Loucy (cell line): Measurements from ENCODE around the gene SERTAD1.

Experiments
- H2AFZ ChIP-seq: fragments of 200-600 bp; sonication (generic); 2 replicates; pipeline ENCODE4 v1.6.0; 2016; ENCODE audit warnings: antibody characterized with exemption, mild to moderate bottlenecking, low read length, moderate library complexity
- H3F3A ChIP-seq: fragments of 200-600 bp; 2 replicates; pipeline ENCODE4 v1.6.0; 2016; ENCODE audit warnings: antibody characterized with exemption, low read depth, mild to moderate bottlenecking
- H3K27me3 ChIP-seq: fragments of 200-600 bp; sonication (generic); 2 replicates; pipeline ENCODE4 v1.6.1; 2014; ENCODE audit warnings: low read length, mild to moderate bottlenecking; ENCODE audit not compliant: insufficient read depth, poor library complexity, severe bottlenecking
- H3K36me3 ChIP-seq: fragments of 200-600 bp; sonication (generic); 2 replicates; pipeline ENCODE4 v1.6.1; 2016; ENCODE audit warnings: low read length; ENCODE audit not compliant: insufficient read depth
- H3K4me1 ChIP-seq: fragments of 200-600 bp; sonication (generic); 2 replicates; pipeline ENCODE4 v1.5.1; 2014; ENCODE audit warnings: low read length, mild to moderate bottlenecking; ENCODE audit not compliant: insufficient read depth, poor library complexity, severe bottlenecking
- H3K4me2 ChIP-seq: fragments of 200-600 bp; sonication (generic); 2 replicates; pipeline ENCODE4 v1.6.0; 2014; ENCODE audit warnings: antibody characterized with exemption, low read length, low read depth, mild to moderate bottlenecking; ENCODE audit not compliant: poor library complexity, severe bottlenecking
- H3K4me3 ChIP-seq: fragments of 200-600 bp; sonication (generic); 2 replicates; pipeline ENCODE4 v1.5.1; 2014; ENCODE audit warnings: low read length, mild to moderate bottlenecking, mixed read lengths; ENCODE audit not compliant: poor library complexity, severe bottlenecking
- H3K79me2 ChIP-seq: fragments of 200-600 bp; sonication (generic); 2 replicates; pipeline ENCODE4 v1.6.1; 2014; ENCODE audit warnings: low read length; ENCODE audit not compliant: insufficient read depth
- H3K9ac ChIP-seq: fragments of 200-600 bp; sonication (generic); 2 replicates; pipeline ENCODE4 v1.6.0; 2014; ENCODE audit warnings: mild to moderate bottlenecking, low read depth, low read length, moderate library complexity; ENCODE audit not compliant: poor library complexity, severe bottlenecking
- H3K9me2 ChIP-seq: fragments of 200-600 bp; sonication (generic); replicated peaks from 2 replicates; pipeline ENCODE4 v1.6.1; 2016; ENCODE audit warnings: low read depth, low read length, mixed read lengths
- H3K9me3 ChIP-seq: fragments of 200-600 bp; sonication (generic); 2 replicates; pipeline ENCODE4 v1.6.1; 2014; ENCODE audit warnings: mild to moderate bottlenecking, antibody characterized with exemption, low read length, low read depth; ENCODE audit not compliant: insufficient read depth
- H4K20me1 ChIP-seq: fragments of 200-600 bp; sonication (generic); 2 replicates; pipeline ENCODE4 v1.6.0; 2014; ENCODE audit warnings: antibody characterized with exemption, low read length, mild to moderate bottlenecking; ENCODE audit not compliant: insufficient read depth, poor library complexity, severe bottlenecking
- EZH2phosphoT487 ChIP-seq: fragments of 200-600 bp; IDR thresholded peaks from 2 replicates; pipeline ENCODE4 v1.6.1; 2018; ENCODE audit warnings: antibody characterized with exemption, mild to moderate bottlenecking, moderate library complexity, borderline replicate concordance
- TF ChIP-seq, protein P1 (sequence below): fragments of 200-600 bp; sonication (generic); conservative IDR thresholded peaks from 2 replicates; pipeline ENCODE4 v1.5.1; 2014; ENCODE audit warnings: mild to moderate bottlenecking, antibody characterized with exemption, low read length

The SERTAD1 gene

GRCh38 chr19:40415768-40416167, 10.0 kb downstream of the SERTAD1 start:
- Histone ChIP-seq H2AFZ (no peak overlapping the region), H3K4me1 (peaks cover 7% of the 10 kb centered on the region), H3K79me2 (no peaks in the 10 kb centered on the region), H3K27me3 (no peaks in the 10 kb centered on the region), H3F3A (no peaks in the 10 kb centered on the region), H3K4me3 (no peak overlapping the region), H4K20me1 (no peaks in the 10 kb centered on the region), H3K36me3 (no peaks in the 10 kb centered on the region), H3K9me2 (no peaks in the 10 kb centered on the region), H3K9ac (no peak overlapping the region), H3K9me3 (no peaks in the 10 kb centered on the region), H3K4me2 (no peak overlapping the region)
- TF ChIP-seq EZH2phosphoT487, result no peak
- TF ChIP-seq, protein P1, sequence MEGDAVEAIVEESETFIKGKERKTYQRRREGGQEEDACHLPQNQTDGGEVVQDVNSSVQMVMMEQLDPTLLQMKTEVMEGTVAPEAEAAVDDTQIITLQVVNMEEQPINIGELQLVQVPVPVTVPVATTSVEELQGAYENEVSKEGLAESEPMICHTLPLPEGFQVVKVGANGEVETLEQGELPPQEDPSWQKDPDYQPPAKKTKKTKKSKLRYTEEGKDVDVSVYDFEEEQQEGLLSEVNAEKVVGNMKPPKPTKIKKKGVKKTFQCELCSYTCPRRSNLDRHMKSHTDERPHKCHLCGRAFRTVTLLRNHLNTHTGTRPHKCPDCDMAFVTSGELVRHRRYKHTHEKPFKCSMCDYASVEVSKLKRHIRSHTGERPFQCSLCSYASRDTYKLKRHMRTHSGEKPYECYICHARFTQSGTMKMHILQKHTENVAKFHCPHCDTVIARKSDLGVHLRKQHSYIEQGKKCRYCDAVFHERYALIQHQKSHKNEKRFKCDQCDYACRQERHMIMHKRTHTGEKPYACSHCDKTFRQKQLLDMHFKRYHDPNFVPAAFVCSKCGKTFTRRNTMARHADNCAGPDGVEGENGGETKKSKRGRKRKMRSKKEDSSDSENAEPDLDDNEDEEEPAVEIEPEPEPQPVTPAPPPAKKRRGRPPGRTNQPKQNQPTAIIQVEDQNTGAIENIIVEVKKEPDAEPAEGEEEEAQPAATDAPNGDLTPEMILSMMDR, result no peak

- H3K9me3 ChIP-seq, result no peaks in the 10 kb centered on the region
- no peaks in the 10 kb centered on the region for H4K20me1 ChIP-seq
- H3K9ac ChIP-seq, result no peak overlapping the region
- TF ChIP-seq, protein P1, result no peak
- no peak for TF ChIP-seq EZH2phosphoT487
- no peaks in the 10 kb centered on the region for H3K9me2 ChIP-seq
- peaks cover 10% of the 10 kb centered on the region for H3K4me1 ChIP-seq
- no peak overlapping the region for H3K4me2 ChIP-seq
- no peak overlapping the region for H2AFZ ChIP-seq
- H3K27me3 ChIP-seq, result no peaks in the 10 kb centered on the region
- H3K36me3 ChIP-seq, result no peaks in the 10 kb centered on the region
- no peaks in the 10 kb centered on the region for H3K79me2 ChIP-seq
- H3F3A ChIP-seq, result no peaks in the 10 kb centered on the region
- no peak overlapping the region for H3K4me3 ChIP-seq
Observed at GRCh38 chr19:40414542-40415535, 11.0 kb downstream of the SERTAD1 start.

GRCh38 chr19:40413291-40413845, 12.4 kb downstream of the SERTAD1 start, which contains the start of gene PRX:
TSS of gene PRX (minus strand) at chr19:40413378. CDS start at chr19:40407932, 5,446 bp downstream.
- Histone ChIP-seq H3K9me3 (no peaks in the 10 kb centered on the region), H2AFZ (peak within 1 kb of the TSS; percentile 46), H3K79me2 (no peaks in the 10 kb centered on the region), H3K36me3 (no peaks in the 10 kb centered on the region), H4K20me1 (no peaks in the 10 kb centered on the region), H3K9ac (peak within 1 kb of the TSS; percentile 18), H3K27me3 (no peaks in the 10 kb centered on the region), H3K9me2 (no peaks in the 10 kb centered on the region), H3K4me1 (peaks cover 12% of the 10 kb centered on the region), H3K4me2 (no peak within 1 kb of the TSS), H3F3A (no peaks in the 10 kb centered on the region), H3K4me3 (no peak within 1 kb of the TSS)
- TF ChIP-seq, protein P1, result no peak
- no peak for TF ChIP-seq EZH2phosphoT487
